DND-41 (cell line): ENCODE measurements around the gene TGM6.

Experiments used
- ATAC-seq: fragments of 200-7000 bp; cut with Tn5 transposase; 3 replicates; pipeline ENCODE4 v1.9.1; 2021; ENCODE audit warnings: low read depth; ENCODE audit not compliant: insufficient read depth
- DNase-seq: peaks from one replicate; pipeline ENCODE4 v3.0.0-alpha.2; 2020
- H2AFZ ChIP-seq: 2 replicates; pipeline ENCODE4 v1.6.0; 2012; ENCODE audit warnings: low read depth, low read length
- H3K27ac ChIP-seq: 2 replicates; pipeline ENCODE4 v1.5.1; 2012; ENCODE audit warnings: low read length, inconsistent platforms
- H3K27me3 ChIP-seq: fragments of 200-600 bp; sonication (generic); 2 replicates; pipeline ENCODE4 v1.6.0; 2012; ENCODE audit warnings: low read length, mild to moderate bottlenecking, inconsistent platforms; ENCODE audit not compliant: insufficient read depth, poor library complexity
- H3K36me3 ChIP-seq: 2 replicates; pipeline ENCODE4 v1.5.1; 2012; ENCODE audit warnings: low read length, inconsistent platforms; ENCODE audit not compliant: insufficient read depth
- H3K4me1 ChIP-seq: 2 replicates; pipeline ENCODE4 v1.5.1; 2012; ENCODE audit warnings: mild to moderate bottlenecking, low read length; ENCODE audit not compliant: insufficient read depth
- H3K4me2 ChIP-seq: 2 replicates; pipeline ENCODE4 v1.6.0; 2012; ENCODE audit warnings: mild to moderate bottlenecking, moderate library complexity, low read length, inconsistent platforms; ENCODE audit not compliant: insufficient read depth
- H3K4me3 ChIP-seq, 2 experiments: fragments of 200-600 bp in 1 of 2; shearing (Covaris generic) in 1 of 2; 2 replicates each; pipeline ENCODE4 v1.5.1; 2012 to 2016; ENCODE audit warnings: inconsistent platforms in 2 of 2, low read length in 2 of 2, mild to moderate bottlenecking in 2 of 2, low read depth in 1 of 2, moderate library complexity in 1 of 2
- H3K79me2 ChIP-seq: 2 replicates; pipeline ENCODE4 v1.6.0; 2012; ENCODE audit warnings: low read length, inconsistent platforms; ENCODE audit not compliant: insufficient read depth
- H3K9ac ChIP-seq: 2 replicates; pipeline ENCODE4 v1.6.0; 2012; ENCODE audit warnings: low read depth, mild to moderate bottlenecking, inconsistent platforms, low read length, moderate library complexity
- H3K9me3 ChIP-seq: 2 replicates; pipeline ENCODE4 v1.5.1; 2012; ENCODE audit warnings: low read length, moderate library complexity, mild to moderate bottlenecking, inconsistent platforms; ENCODE audit not compliant: insufficient read depth, severe bottlenecking
- H4K20me1 ChIP-seq: 2 replicates; pipeline ENCODE4 v1.6.0; 2012; ENCODE audit warnings: low read length; ENCODE audit not compliant: insufficient read depth
- CTCF ChIP-seq: IDR thresholded peaks from 2 replicates; pipeline ENCODE4 v1.5.1; 2012; ENCODE audit warnings: borderline replicate concordance, low read length, moderate library complexity, mild to moderate bottlenecking; ENCODE audit not compliant: poor library complexity, severe bottlenecking; ENCODE audit errors: extremely low read depth
- EZH2 ChIP-seq: IDR thresholded peaks from 3 replicates; pipeline ENCODE4 v1.6.1; 2012; ENCODE audit warnings: borderline replicate concordance, low read depth, mild to moderate bottlenecking, moderate library complexity, low read length, inconsistent platforms; ENCODE audit not compliant: severe bottlenecking

Gene TGM6

GRCh38 chr20:2336471-2336870 is 44.2 kb upstream of the TGM6 start:
- Histone ChIP-seq H3K4me2 (no peak overlapping the region), H4K20me1 (no peaks in the 10 kb centered on the region; the same call in 1 of the 2 replicates), H3K4me1 (no peaks in the 10 kb centered on the region), H3K9ac (no peak overlapping the region), H3K79me2 (no peaks in the 10 kb centered on the region), H3K27me3 (peaks cover 19% of the 10 kb centered on the region), H3K9me3 (no peaks in the 10 kb centered on the region), H3K36me3 (no peaks in the 10 kb centered on the region), H3K4me3 (no peak overlapping the region), H2AFZ (no peak overlapping the region), H3K27ac (no peak overlapping the region)
- no peak for ATAC-seq
- DNase-seq = no peak
- TF ChIP-seq CTCF (no peak), EZH2 (no peak)

GRCh38 chr20:2337142-2337541 is 43.6 kb upstream of the TGM6 start:
- no peak for DNase-seq
- Histone ChIP-seq H3K9me3 (no peaks in the 10 kb centered on the region), H4K20me1 (no peaks in the 10 kb centered on the region; the same call in 1 of the 2 replicates), H3K4me1 (no peaks in the 10 kb centered on the region), H3K9ac (no peak overlapping the region), H3K4me2 (no peak overlapping the region), H2AFZ (no peak overlapping the region), H3K79me2 (no peaks in the 10 kb centered on the region), H3K36me3 (no peaks in the 10 kb centered on the region), H3K4me3 (no peak overlapping the region), H3K27ac (no peak overlapping the region), H3K27me3 (peaks cover 24% of the 10 kb centered on the region)
- no peak for TF ChIP-seq CTCF
- no peak for TF ChIP-seq EZH2
- no peak for ATAC-seq

GRCh38 chr20:2338411-2339066 is 42.2 kb upstream of the TGM6 start:
- Histone ChIP-seq H3K27ac (no peak overlapping the region), H3K4me1 (no peaks in the 10 kb centered on the region), H4K20me1 (no peaks in the 10 kb centered on the region; the same call in 1 of the 2 replicates), H3K36me3 (no peaks in the 10 kb centered on the region), H3K79me2 (no peaks in the 10 kb centered on the region), H3K9me3 (no peaks in the 10 kb centered on the region), H2AFZ (no peak overlapping the region), H3K9ac (no peak overlapping the region), H3K4me2 (no peak overlapping the region), H3K27me3 (peaks cover 26% of the 10 kb centered on the region), H3K4me3 (no peak overlapping the region)
- ATAC-seq = no peak
- TF ChIP-seq EZH2 = no peak
- TF ChIP-seq CTCF = no peak
- DNase-seq = no peak
